HG02938 (cell line): ENCODE results near the gene PPP2R3B.
"Not testable (repeated sequence)": the region's sequence is repeated elsewhere in the genome, so short reads cannot be mapped to it uniquely, and the experiment has no call there.

Experiments
- ATAC-seq: cut with Tn5 transposase; IDR thresholded peaks from one replicate; pipeline ENCODE4 v1.9.1; 2021; ENCODE audit warnings: mild to moderate bottlenecking, moderate library complexity; ENCODE audit not compliant: unreplicated experiment

Gene PPP2R3B

DNA sequence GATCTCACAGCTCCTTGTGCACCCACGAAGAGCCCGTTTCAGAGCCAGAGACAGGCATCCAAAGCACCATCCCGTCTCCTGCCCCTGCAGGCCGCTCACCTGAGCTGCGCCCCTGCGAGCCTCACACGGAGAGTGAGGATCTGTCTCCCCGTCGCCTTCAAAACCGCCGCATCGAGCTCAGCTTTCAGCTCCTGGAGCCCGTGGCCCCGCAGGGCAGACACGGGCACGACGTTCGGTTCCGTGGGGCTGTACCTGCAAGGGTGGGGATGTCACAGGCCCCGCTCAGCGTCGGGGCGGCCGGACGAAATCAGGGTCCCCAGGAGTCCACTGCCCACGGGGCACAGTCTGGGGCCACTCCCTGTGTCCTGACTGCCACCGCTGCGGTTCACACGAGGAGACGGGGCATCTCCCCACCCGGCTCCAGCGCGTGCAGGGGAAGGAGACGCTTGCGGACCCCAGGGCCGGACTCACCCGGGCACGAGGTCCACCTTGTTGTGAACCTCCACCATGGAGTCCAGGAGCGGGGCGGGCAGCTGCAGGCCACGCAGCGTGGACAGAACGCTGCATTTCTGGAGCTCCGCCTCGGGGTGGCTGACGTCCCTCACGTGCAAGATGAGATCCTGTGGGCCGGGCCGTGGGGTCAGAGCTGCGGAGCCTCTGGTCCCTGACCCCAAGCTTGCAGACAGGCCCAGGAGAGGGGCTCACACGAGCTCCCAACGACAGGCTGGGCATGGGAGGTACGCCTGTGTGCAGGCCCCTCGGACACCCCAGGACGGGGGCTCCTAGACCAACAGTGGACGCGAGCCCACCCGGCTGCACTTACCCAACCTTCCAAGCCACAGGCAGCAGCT, 79.2 kb downstream of the PPP2R3B start:
- ATAC-seq: no peak

DNA sequence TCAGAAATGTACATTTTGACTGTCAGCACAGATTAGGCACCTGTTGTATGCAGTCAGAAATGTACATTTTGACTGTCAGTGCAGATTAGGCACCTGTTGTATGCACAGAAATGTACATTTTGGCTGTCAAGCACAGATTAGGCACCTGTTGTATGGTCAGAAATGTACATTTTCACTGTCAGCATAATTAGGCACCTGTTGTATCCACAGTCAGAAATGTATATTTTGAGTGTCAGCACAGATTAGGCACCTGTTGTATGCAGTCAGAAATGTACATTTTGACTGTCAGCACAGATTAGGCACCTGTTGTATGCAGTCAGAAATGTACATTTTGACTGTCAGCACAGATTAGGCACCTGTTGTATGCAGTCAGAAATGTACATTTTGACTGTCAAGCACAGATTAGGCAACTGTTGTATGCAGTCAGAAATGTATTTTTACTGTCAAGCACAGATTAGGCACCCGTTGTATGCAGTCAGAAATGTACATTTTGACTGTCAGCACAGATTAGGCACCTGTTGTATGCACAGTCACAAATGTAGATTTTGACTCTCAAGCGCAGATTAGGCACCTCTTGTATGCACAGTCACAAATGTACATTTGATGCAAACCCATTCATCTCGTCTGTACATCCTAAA, 80.0 kb downstream of the PPP2R3B start:
- ATAC-seq: not testable (repeated sequence)

DNA sequence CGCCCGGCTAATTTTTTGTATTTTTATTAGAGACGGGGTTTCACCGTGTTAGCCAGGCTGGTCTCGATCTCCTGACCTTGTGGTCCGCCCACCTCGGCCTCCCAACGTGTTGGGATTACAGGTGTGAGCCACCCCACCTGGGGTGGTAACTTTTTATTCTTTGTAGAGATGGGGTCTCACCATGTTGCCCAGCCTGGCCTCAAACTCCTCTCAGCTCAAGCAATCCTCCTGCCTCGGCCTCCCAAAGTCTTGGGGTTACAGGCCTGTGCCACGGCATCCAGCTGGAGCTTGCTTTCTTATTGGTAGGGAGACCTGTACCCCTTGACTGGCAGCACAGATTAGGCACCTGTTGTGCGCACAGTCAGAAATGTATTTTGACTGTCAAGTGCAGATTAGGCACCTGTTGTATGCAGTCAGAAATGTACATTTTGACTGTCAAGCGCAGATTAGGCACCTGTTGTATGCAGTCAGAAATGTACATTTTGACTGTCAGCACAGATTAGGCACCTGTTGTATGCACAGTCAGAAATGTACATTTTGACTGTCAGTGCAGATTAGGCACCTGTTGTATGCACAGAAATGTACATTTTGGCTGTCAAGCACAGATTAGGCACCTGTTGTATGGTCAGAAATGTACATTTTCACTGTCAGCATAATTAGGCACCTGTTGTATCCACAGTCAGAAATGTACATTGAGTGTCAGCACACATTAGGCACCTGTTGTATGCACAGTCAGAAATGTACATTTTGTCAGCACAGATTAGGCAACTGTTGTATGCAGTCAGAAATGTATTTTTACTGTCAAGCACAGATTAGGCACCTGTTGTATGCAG, 80.7 kb downstream of the PPP2R3B start:
- not testable (repeated sequence) for ATAC-seq

GRCh38 chrX:302975-303374, 83.7 kb downstream of the PPP2R3B start:
- ATAC-seq: no peak

DNA sequence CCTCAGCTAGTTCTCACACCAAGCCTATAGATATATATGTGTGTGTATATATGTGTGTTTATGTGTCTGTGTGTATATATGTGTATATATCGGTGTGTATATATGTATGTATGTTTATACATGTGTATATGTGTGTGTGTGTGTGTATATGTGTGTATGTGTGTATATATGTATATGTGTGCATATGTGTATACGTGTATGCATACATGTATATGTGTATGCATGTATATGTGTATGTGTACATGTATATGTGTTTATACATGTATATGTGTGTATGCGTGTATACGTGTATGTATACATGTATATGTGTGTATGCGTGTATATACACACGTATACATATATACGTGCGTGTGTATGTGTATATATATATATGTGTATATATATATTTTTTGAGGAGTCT, 86.4 kb downstream of the PPP2R3B start:
- ATAC-seq: no peak

DNA sequence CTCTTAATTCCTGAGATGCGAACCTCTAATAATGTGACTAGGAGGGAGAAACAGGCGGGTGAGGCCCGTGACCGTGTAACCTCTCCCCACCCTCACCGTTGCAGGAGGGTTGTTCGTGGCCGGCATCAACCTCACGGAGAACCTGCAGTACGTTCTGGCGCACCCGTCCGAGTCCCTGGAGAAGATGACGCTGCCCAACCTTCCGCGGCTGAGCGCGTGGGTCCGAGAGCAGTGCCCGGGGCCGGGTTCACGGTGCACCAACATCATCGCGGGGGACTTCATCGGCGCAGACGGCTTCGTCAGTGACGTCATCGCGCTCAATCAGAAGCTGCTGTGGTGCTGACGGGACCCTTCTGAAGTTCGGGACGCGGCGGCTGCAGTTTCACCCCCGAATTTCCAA, 87.7 kb downstream of the PPP2R3B start:
- ATAC-seq: no peak

DNA sequence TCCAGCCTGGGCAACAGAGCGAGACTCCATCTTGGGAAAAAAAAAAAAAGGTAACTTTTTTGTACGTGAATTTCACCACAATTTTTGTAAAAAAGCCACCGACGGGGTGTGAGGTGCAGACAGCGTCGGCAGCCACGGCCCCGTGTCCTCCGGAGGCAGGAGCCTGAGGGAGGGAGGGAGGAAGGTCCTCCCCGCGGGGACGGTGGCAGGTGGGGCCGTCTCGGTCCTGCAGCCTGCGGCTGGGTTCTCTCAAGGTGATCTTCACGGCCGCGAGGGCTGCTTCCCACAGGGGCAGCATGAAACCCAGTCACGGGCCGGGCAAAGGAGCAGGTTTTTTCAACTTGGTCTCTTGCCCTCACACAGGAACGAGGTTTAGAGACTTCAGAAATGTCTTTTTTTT, 91.6 kb downstream of the PPP2R3B start:
- no peak for ATAC-seq

DNA sequence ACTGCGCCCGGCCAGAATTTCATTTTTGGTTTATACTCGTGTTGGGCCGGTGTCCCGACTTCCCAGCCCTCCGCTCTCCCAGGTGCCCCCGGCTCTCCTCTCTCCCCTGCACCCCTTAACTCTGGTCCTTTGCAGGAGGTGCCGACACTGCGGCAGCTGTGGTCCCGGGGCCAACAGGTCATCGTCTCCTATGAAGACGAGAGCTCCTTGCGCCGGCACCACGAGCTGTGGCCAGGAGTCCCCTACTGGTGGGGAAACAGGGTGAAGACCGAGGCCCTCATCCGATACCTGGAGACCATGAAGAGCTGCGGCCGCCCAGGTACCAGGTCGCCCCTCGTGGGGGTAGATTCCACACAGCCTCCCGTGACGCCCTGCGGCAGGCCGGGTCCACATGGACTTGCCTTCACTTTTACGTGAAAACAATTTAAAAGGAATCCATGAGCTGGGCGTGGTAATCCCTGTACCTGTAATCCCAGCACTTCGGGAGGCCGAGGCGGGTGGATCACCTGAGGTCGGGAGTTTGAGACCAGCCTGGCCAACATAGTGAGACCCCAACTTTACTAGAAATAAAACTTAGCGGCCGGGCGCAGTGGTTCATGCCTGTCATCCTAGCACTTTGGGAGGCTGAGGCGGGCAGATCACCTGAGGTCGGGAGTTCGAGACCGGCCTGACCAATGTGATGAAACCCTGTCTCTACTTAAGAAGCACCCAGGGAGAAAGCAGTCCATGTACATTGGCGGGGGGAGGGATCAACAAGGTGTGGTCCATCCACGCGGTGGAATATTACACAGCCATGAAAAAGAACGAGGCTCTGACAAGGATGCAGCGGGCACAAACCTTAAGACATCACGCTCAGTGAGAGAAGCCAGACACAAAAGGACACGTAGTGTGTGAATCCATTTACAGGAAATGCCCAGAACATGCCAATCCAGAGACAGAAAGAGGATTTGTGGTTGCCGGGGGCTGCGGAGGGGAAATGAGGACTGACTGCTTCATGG, 93.5 kb downstream of the PPP2R3B start:
- ATAC-seq: no peak

- no peak for ATAC-seq
Measured at GRCh38 chrX:291411-291901, 95.3 kb downstream of the PPP2R3B start.

DNA sequence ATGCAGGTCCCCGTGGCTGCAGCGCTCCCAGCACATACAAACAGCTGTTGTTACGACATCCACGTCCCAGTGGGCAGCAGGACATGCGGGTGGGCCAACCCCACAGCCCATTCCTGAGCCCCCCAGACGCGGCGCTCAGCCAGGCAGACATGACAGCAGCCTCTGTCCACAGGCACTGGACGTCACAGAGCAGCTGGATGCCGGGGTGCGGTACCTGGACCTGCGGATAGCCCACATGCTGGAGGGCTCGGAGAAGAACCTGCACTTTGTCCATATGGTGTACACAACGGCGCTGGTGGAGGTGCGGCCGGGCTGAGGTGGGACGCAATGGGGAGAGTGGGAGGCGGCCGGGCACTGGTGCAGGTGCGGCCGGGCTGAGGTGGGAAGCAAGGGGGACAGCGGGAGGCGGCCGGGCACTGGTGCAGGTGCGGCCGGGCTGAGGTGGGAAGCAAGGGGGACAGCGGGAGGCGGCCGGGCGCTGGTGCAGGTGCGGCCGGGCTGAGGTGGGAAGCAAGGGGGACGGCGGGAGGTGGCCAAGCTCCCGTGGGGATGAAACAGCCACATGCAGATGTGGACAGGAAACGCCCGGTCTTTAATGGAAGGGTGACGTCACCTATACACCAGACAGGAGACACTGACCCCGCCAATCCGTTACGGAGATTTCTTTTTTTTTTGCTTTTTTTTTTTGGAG, 96.1 kb downstream of the PPP2R3B start:
- no peak for ATAC-seq

- ATAC-seq: no peak
Measured at GRCh38 chrX:288561-288991, 98.1 kb downstream of the PPP2R3B start.

- no peak for ATAC-seq
Measured at GRCh38 chrX:287670-288069, 99.0 kb downstream of the PPP2R3B start.

- ATAC-seq: no peak
Measured at GRCh38 chrX:285076-285677, 101.5 kb downstream of the PPP2R3B start.
